GM04503 (cell line): ENCODE measurements around the gene CALN1.

Source experiments
- DNase-seq: peaks from one replicate; pipeline ENCODE4 v3.0.0-alpha.2; 2012; ENCODE audit warnings: low read depth

Gene CALN1

DNA sequence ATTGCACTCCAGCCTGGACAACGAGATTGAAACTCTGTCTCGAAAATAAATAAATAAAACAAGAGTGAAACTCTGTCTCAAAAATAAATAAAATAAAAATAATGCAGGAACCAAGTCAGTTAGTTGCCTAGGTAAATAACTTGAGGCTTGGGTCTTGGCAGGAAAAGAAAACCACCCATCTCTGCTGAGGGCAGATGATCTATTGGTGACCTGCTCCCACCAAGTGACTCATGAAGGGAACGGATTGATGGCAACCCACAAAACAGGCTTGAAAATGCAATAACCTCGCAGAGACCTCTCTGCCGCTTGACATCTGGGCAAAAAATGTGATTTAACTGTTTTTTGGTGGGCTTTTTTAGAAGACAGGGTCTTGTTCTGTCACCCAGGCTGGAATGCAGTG lies 86.6 kb downstream of the CALN1 start:
- DNase-seq, result no peak

DNA sequence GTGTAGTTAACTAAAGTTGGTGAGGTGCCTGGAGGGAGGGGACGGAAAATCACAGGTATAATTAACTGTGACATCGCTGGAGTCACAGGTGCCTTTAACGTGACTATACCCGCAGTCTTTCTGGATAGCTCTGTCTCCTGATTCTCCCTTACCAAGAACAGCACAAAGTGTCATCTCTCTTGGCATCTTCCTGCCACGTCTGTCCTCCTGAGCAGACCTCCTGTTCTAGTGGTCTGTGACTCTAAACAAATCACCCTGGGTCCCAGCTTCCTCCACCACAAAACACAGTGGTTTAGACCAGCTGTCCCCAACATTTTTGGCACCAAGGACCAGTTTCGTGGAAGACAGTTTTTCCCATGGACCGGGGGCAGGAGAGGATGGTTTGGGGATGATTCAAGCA lies 90.5 kb downstream of the CALN1 start:
- no peak for DNase-seq

DNA sequence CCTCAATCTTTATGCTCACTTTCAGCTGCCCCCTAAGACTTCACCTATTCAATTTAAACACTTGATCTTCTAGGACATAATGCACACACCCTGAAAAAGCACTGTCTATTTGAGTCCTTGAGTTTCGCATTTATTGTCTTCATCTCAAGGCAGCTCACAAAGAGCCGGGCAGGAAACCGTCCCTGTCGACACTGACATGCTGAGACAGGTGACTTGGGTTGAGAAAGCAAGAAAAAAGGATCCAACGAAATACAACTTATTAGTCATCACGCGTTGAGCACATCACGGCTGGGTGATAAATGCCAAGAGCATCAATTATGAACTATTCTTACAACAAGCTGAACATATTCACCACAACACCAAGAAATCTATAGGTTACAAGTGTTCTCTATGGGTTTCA lies 91.1 kb downstream of the CALN1 start:
- DNase-seq, result no peak

DNA sequence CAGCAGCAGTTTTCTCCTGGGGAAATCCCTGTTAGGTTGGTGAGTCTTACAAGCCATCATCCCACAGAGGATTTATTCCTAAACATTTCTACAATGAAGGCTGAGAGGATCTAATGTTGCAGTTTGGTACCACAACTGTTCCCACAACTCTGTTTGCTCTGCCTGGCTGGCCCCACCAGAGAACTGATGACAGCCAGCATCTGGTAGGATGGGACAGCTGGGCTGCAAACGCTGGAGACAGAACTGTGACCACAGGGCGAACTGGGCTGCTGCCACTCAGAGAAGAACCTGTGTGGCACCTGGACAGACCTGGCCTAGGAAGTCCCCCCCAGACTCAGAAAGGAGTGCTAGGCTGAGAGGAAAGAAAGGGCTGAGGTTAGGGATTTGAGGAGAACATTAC lies 94.8 kb downstream of the CALN1 start:
- no peak for DNase-seq

DNA sequence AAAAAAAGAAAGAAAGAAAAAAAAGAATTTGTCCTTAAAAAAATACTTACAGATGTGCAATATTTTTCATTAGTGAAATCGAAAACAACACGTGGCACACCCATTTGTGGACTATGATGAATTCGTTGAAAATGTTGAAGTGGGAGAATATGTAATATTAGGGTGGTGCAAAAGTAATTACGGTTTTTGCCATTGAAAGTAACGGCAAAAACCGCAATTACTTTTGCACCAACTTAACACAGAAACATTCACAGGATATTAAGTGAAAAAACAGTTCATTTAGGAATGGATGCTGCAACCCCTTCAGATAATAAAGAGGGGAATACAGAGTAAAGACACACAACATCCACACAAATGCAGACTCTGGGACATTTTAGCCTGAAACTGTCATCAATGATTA lies 96.0 kb downstream of the CALN1 start:
- DNase-seq, result no peak

DNA sequence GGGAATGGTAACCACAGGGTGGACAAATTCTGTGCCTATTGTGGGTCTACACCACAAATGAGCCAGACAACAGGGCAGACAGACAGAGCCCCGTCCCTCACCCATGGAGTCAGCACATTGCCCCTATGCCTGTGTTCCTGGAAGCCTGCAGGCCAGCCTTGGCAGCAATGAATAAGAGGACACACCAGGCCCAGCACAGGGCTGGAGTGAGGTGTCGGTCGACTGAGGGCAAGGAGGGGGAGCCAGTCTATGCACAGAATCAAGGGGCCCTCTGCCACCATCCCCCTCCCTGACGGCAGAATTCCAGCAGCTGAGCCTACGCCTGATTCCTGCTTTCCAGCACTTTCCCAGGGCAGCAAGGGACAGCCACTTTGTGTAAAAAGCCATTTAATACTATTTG lies 98.2 kb downstream of the CALN1 start:
- DNase-seq, result no peak

DNA sequence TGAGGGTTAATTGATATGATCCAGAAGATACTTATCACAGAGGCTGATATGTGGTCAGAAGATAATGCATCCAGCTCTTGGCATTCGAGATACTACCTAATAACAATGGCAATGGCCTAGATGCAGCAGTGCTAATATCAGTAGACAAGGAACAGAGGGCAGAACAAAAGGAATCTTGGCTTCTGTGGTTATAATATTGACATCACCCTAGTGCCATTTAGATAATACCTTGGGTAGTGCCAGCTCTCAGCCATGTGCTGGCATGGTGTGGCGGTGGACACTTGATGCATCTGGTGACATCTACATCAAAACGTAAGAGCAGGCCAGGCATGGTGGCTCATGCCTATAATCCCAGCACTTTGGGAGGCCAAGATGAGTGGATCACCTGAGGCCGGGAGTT lies 101.8 kb downstream of the CALN1 start:
- DNase-seq, result no peak

DNA sequence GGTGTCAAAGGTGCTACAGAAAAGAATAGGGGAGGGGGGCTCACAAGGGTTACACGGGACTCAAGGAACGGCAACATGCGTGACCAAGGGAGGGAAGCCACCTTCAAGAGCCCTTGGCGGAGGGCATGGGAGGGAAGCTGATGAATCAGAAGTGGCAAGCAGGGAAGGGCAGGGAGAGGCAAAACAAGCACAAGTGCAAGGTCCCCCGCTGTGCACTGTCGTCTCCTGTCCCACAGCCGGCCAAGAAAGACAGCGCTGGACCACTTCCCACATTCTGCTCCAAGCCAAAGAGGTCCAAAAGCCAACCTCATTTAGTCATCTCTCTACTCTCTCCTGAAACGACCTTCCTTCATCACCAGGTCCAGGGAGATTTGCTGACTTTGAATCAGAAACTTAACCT lies 102.7 kb downstream of the CALN1 start:
- no peak for DNase-seq

DNA sequence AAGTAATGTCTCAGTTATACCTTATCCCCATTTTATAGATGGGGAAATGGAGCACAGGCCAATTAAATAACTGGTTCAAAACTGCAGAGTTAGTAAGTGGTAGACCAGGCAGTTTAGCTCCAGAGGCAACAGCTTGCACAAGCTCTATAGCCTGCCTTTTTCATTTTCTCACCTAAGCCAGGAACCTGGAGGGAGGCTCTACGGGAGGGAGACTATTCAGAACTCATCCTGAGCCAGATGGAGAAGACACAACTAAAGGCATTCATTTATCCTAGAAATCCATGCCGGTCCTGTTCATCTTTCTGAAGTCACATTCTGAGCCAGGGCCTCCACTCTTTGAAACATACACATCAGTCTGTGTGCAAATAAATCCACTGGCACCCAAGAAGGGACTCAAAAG lies 103.2 kb downstream of the CALN1 start:
- DNase-seq, result no peak

DNA sequence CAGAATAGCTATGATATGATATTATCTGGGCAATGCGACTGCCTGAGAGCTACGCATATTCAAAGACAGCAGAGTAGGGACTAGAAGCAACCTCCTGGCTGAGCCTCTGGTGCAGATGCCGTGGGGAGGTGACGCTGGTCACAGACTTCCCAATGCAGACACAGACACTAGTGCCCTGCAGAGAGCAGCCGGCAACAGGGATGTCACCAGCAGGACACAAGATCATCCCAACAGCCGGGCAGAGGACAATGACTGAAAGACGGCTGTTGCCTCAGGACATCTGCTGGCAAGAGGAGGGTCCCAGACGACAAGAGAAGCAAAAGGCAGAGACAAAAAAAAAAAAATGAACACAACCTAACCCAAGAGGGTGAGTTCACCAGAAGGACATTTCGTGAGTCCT lies 104.6 kb downstream of the CALN1 start:
- no peak for DNase-seq

DNA sequence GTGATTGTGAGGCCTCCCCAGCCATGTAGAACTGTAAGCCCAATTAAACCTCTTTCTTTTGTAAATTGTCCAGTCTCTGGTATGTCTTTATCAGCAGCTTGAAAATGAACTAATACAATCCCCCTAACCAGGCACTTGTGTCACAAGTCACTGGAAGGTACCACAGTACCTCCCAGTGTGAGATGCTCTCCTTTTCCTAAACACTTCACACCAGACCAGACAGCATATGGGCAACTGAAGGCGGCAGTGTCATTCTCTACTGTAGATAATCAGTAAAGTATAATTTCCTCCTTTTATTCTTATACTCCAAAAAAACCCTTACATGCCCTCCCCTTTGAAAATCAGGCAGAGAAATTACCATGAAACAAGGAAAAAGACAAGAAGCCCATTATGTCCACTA lies 113.2 kb downstream of the CALN1 start:
- DNase-seq, result no peak

DNA sequence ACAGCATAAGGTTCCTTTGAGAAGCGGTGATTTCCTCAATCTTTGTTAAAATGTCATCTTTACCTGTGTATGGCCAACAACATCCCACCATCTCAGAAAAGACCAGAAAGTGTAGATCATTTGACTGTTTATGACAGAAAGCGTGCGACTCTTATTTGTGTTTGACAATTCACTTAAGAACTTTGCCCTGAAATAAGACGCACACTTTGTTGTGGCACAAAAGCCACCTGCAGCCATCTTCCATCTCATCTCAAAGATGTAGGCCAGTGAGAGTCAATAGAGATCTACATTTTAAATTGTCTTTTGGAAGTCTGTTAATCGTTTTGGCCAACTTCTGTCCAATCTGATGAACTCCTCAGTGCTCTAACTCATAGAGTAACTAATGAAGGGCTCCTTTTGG lies 114.0 kb downstream of the CALN1 start:
- DNase-seq, result no peak

DNA sequence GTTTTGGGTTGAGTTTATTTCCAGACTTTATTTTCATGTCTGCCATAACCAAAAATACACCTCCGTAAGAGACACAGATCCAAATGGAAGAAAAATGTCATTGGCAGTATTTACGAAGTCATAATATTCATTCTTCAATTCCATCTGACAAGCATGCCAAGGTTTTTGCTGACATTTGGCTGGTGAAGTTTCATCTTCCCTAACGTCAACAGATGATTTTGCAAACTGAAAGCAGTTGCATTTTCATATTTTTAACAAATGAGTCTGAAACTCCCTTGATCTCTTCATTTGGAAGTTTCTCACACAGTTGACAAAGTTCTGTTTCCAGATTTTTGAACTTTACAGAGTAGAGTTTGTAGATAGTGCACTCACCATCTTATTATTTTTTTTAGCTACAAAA lies 114.5 kb downstream of the CALN1 start:
- no peak for DNase-seq

DNA sequence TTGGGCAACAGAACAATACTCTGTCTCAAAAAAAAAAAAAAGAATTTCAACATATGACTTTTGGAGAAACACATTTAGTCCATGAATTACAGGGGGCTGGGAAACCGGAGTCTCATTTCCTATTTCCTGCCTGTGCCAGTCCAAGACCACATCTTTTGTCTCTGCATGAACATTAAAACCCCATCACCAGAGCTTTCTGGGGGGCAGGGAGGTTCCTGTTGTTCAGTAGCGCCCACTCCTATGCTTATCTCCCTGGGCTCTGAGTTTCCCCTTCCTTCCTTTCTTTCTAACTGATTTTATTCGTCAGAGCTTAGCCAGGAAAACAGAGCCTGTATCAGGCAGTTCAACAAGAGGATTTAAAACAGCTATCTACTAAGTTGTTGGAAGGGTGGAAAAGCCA lies 119.3 kb downstream of the CALN1 start:
- DNase-seq, result no peak

DNA sequence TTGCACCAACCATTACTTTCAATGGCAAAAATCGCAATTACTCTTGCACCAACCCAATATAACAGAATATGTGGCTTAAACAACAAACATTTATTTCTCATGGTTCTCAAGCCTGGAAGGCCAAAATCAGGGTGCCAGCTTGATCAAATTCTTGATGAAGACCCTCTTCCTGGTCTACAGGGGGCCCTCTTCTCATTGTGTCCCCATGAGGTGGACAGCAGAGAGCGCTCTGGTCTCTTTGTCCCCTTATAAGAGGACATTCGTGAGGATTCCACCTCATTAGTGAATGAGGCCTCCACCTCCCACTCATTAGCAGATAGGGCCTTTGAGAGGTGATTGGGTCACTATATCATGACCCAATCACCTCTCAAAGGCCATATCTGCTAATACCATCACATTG lies 120.0 kb downstream of the CALN1 start:
- no peak for DNase-seq

DNA sequence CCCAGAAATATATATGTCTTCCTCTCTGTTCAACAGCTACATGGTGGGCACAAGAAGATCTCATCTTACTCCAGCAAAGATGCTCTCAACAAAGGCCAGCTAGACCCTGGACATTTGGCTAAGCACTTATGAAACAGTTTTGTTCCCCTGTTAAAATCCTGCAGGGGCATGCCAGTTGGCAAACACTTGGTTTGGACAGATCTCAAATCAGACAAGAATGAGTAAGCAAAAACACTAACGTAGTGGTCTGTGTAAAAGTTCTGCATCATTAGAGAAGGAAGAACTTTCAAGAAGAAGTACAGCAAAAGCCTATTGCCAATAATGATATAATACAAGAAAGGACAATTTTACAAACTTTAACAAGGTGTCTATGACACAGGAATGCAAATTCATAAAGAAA lies 125.6 kb downstream of the CALN1 start:
- DNase-seq, result no peak

DNA sequence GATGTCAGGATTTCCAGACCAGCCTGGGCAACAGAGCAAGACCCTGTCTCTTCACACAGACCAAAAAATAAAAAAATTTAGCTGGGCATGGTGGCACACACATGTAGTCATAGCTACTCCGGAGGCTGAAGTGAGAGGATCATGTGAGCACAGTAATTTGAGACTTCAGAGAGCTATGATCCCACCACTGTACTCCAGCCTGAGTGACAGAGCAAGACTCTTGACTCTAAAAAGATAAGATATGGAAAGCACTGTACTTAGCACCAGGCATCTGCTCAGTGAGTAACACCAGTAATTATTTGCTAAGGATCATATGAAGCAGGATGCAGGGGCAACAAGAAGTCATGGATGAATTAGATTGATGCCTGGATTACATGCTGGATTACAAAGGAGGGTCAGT lies 128.8 kb downstream of the CALN1 start:
- DNase-seq, result no peak

DNA sequence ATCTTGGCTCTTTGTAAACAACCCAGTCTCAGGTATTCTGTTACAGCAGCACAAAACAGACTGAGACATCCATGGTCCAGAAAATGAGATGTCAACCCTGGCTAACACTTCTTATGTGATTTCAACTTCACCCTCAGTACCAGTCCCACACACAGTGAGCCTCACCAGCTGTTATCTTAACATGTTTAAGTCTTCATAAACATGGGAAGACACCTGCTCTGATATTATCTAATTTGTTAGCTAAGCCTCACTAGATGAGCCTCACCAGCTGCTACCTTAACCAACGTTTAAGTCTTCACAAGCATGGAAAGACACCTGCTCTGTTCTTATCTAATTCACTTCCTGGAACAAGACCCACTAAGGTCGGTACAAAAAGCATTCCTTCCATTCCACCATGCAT lies 130.8 kb downstream of the CALN1 start:
- no peak for DNase-seq

DNA sequence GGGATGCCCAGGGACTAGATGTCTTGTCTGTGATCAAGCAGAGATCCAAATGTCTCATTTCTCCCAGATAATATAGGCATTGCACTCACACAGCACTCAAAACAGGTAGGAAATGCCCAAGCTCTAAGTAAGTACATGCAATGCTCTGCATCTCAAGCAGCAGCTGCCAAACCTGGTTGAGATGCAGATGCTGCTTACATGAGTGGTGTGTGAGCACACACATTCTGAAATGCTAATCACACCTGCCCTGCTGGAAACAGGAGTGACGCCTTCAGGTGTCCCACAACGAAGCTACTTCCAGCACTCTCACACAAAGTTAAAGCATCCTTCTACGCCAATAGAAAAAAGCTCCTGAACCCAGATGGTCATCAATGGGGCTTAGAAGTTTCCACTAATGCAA lies 132.9 kb downstream of the CALN1 start:
- no peak for DNase-seq

DNA sequence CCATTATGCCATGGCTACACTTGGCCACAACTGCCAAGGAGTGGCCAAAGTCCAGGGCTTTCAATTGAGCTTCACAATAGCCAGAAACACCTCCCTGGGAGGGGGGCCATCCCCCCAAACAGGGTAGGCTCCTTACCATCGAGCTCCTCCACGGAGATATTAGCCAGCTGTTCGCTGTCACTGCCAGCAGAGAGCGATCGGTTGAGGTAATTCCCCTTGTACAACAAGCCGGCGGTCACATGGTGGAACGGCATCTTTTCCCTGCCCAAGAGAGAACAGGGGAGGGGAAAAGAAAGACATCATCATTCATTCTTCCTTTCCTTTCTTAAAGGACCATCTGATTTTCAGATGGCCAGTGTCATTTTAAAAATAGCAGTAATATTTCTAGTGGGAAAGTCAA lies 133.6 kb downstream of the CALN1 start:
- DNase-seq, result no peak

DNA sequence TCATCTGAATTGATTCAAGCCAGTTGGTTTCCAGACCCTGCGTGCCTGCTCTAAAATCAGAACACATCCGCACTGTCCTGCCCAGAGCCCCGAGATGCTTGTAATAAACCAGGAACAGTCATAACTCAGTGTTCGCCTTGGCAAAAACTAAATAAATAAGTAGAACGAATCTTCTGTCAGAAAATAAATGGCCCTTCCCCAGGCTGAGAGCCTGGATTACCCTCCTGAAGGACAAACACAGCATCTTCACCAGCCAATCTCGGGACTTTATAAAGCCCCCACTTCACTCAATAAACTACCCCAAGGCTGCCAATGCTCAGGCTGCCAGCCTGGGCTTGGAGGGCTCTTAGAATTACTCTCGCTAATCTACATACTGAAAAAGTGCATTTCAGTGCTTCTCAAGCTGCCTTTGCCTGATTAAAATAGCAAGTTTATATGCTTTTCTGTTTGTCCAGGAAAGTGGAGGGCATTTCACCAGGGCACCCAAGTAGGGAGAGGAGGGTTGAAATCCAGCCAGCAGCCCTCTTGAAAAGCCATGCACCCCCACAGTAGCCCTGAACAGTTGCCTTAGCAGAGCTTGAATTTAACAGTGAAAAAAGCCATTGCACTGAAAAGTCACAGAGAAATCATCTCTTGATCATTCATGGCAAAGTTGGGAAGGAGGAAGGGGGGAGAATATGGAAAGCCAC lies 136.6 kb downstream of the CALN1 start:
- no peak for DNase-seq

DNA sequence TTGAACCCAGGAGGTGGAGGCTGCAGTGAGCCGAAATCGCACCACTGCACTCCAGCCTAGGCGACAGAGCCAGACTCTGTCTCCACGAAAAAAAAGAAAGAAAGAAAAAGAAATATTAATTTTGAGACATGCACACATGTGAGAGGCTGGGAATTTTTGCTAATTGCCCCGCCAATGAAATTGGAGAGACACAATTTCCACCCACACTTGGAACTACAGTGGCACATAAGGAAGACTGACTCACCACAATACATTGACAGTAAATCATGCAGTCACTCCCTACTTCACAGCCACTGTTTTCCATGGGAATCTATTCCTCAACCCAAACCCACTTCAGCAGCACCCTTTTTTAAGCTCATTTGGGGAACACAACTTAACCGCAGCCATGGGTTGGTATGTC lies 139.7 kb downstream of the CALN1 start:
- DNase-seq, result no peak

DNA sequence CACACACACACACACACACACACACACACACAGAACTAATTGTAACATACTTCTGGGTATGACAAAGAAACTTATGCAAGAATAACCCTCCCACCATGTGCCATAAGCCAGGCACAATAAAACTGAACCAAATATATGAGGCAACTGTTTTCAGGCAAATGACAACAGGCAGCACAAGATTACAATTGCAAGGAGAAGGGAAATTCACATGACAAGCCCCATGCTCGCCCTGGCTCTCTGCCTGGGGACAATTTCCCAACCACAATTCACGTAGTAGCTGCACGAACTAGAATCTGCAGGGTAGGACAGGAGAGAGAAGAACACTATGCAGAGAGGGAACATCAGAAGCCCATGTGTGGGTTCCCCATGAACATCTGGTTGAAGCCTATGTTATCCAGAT lies 143.3 kb downstream of the CALN1 start:
- DNase-seq, result no peak

DNA sequence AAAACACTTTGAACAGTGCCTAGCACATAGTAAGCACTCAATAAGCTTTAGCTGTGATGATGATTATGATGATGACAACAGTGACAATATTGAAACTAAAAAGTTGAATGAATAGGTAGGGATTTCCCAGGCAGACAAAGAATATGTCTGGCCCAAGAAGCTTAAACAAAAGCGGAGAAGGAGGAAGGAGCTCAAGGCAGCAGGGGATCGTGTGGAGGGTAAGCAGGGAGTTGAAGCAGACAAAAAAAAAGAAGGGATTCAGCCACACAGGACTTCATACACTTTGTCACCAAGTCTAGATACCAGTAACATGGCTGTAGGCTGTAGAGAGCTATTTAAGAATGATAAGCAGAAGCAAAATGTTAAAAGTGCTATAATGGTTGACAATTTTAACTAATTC lies 144.0 kb downstream of the CALN1 start:
- no peak for DNase-seq

DNA sequence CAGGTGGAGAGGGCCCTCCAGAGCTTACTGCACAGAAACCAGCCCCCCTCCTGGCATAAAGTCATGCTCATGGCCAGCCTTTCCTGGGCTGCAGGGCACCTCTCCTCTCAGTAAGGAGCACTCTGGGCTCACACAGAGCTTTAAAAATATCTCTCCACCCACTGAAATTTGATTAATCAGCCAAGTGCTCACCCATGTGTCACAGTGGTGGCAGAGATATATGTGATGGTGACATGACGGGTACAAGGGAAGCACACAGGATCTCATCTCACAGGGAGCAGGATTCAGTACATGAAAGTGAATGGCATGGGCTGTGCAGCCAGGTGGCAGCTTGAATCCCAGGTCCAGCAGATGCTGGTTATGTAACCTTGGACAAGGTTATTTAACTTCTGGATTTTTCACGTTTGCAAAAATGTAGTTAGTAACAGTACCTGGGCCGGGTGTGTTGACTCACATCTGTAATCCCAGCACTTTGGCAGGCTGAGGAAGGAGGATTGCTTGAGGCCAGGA lies 144.8 kb downstream of the CALN1 start:
- DNase-seq, result no peak
